ENCODE data around the gene OVCA2.

OVCA2 gene

GRCh38 chr17:2034806-2035540 is 6.8 kb upstream of the OVCA2 start:
- no peak for DNase-seq

- DNase-seq: no peak
Measured at GRCh38 chr17:2035541-2036488, 6.0 kb upstream of the OVCA2 start.

- no peak for DNase-seq
Measured at GRCh38 chr17:2037155-2037554, 4.7 kb upstream of the OVCA2 start.

GRCh38 chr17:2040219-2040827 is 1.5 kb upstream of the OVCA2 start:
- no peak for DNase-seq

DNA sequence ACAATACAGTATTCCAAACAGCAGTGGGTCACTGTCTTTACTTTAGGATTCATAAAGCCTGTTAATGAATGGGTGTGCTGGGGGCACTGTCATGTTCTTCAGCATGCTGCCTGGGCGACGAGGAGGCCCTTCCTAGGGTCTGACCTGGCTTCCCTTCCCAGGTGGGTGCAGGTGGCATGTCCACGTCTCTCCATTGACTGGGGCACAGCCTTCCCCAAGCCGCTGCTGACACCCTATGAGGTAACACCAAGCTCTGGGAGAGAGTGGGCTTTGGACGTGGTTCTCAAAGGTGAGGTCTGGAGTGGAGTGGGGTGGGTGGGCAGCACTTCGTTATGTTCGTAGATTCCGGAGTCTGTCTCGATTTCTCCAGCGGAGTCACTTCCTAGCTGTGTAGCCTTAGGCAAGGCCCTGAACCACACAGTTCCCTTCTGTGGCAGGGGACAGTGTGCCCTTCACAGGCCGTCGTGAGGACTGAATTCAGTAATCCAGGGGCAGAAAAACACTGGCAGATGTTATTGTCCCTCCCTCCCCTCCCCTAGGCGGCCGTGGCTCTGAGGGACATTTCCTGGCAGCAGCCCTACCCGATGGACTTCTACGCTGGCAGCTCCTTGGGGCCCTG is 771 bp upstream of the OVCA2 start:
- DNase-seq: no peak

DNA sequence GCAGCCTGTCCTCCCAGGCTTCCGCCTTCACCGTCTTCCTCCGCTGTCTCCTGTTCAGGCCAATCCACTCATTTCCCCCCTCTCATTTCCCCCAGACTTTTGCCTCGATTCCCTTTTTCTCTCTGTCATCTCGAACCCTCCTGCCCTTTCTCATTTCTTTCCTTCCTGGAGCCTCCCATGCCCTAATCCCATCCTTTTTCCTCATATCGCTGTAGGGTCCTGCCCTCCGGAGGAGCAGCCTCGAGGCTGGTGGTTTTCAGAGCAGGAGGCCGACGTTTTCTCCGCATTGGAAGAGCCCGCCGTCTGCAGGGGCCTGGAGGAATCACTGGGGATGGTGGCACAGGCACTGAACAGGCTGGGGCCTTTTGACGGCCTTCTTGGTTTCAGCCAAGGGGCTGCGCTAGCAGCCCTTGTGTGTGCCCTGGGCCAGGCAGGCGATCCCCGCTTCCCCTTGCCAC is 597 bp downstream of the OVCA2 start:
- no peak for DNase-seq

DNA sequence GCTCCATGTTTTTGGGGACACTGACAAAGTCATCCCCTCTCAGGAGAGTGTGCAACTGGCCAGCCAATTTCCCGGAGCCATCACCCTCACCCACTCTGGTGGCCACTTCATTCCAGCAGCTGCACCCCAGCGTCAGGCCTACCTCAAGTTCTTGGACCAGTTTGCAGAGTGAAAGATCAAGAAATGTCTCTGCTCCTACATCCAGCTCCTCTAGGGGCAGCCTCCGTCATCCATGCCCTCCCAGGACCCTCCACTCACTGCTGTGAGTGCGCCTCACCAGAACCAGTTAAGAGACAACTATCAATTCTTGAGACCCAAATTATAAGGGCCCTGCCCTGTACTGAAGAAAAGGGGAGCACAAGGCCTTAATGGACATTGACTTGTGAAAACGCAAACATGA is 1.1 kb downstream of the OVCA2 start:
- DNase-seq: no peak

- DNase-seq: no peak
Measured at GRCh38 chr17:2043785-2044184, 2.0 kb downstream of the OVCA2 start.

GRCh38 chr17:2044263-2044894 is 2.6 kb downstream of the OVCA2 start:
- no peak for DNase-seq

- DNase-seq: no peak
Measured at GRCh38 chr17:2047590-2047989, 5.8 kb downstream of the OVCA2 start.

DNA sequence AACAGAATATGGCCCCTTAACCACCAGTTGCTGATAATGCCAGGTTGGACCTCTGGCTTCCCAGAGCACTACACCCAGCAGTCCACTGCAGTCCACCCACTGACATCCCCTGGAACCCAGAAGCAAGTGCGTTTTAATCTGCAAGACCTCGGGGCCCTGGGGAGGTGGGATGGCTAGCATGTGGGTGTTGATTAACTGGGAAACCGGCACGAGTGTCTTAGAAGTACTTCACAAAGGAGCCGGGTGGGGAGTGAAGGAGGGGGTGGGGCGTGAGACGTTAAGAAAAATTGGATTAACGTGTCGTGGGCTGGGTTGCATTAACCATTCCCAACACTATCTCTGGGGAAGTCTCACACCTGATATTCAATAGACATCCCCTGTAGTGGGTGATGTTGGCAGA is 7.0 kb downstream of the OVCA2 start:
- DNase-seq: no peak

DNA sequence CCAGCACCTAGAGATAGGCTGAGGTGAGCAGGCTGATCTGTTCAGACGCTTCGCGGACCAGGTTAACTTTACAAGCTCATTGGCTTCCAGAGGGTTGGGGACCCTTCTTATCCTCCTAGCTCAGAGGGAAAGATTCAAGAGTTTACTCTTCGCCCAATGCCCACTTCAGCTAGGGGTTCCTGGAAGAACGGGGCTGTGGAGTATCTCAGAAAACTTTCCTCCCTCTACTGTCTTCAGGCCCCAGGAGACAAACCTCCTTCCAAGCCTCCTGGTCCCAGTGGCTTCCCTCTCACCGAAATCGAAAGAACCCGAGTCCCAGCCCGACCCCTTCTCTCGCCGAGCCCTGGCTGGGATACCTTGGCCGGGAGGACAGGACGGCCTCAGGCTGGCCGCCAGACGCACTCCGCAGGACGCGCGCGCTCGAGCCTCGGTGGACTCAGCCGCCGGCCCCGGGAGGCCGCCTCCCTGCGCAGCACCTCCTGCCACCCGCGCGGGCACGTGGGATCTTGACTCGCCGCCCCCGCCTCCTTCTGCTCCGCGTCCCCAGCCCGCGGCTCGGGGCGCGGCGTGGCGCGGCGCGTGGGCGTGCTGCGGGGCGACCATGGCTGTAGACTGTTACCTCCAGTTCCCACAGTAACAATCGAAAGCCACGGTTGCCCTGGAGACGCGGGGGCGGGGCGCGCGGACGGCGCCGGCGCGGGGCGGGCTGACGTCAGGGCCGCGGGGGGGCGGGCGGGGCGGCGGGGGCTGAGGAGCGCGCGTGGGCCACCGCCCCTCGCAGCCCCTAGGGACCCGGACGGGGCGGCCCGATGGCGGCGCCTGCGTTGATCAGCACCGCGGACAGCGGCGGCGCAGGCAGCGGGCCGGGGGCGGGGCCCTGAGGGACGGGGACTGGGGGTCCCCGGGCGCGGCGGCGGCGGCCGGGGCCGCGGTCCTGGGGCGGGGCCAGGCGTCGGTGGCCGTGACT is 7.8 kb downstream of the OVCA2 start:
- DNase-seq: peak; percentile 91

DNA sequence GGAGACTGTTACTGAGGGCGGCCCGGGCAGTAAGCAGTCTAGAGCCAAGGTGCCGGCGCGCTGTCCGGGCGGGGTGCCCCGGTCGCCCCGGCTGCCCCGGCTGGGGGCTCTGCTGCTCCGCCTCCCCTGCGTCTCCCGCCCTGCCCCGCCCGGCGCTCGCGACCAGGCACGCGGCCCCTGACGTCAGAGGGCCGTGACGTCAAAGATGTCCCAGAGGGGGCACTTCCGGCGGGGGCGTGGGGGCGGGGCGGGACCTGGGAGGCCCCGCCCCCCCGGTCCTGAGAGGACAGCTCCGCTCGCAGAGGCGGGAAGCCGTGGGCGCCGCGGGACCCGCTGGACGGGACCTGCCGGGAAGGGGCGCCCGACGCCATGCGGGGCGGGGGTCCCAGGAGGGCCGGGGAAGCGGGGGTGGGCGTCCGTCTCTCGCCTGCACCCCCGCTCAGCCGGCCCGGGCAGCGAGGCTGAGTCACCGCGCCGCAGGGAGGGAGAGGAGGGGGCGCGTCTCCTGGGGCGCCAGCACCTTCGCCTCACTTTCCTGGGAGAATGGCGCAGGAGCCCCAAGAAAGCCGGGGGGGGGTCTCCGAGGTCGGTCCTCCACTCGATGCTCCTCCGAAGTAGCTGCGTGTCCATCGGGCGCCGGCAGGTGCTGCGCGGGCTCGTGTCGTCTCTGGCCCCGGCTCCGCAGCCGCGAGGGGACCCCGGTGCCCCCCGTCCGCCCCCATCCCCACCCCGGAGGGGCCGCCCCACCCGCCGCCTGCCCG is 8.7 kb downstream of the OVCA2 start:
- peak; percentile 71 for DNase-seq

DNA sequence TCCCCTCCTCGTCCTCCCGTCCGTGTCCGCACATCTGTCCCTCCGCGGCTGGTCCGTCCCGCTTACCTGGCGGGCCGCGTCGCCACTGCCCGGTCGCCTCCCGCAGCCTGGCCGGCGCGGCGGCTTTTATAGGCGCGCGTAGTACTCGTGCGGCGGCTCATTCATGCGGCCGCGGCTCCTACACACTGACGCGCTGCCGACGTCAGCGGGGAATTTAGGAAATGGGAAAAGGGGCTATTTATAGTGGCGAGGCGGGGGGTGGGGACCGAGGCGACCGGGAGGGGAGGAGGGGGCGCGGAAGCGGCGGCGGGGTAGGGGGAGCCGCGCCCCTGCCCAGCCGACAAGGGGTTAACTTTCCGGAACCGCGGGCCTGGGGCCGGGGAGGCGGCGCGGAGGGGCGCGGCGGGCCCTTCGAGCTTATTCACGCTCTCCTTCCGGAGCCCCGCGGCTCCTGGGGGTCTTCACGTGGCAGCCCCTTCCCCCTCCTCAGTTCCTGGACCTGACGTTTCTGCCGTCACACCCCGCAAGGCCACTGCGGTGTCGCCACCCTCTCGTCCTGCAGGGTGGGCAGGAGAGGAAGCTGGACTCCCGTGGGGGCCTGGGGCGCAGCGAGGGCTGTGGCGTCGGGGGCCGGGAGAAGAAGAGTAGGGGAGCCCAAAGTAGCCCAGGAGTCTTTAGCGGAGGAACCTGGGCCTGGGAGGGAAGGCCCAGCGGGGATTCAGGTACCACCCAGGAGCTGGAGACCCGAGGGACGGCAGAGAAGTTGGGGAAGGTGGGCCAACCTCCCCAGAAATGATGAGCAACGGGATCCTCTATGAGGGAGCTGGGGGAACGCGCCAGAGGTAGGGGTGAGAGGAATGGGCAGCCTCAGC is 9.5 kb downstream of the OVCA2 start:
- no peak for DNase-seq

DNA sequence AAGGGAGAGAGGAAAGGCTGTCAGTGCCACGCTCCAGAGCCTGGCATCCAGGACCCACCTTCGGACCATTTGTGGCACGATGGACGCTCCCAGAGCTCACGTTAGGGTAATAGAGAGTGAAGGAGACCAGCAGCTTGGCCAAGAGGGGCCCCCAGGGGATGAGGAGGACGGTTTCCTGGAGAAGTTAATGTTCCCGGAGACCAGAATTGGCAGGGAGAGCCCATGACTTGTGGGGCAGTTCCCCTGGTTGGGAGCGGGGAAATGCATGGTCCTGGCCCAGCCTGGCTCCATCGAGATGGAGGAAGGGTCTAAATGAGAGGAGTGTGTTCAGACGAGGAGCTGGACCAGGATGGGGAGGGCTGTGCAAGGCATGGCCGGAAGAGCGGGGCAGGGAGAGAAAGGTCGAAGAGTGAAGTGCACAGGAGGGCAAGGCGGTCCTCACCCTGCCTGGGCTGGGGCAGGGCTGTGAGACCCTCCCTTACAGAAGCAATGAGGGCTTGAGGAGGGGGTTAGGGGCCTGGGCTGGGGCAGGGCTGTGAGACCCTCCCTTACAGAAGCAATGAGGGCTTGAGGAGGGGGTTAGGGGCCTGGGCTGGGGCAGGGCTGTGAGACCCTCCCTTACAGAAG is 10.2 kb downstream of the OVCA2 start:
- no peak for DNase-seq

GRCh38 chr17:2053380-2054261 is 11.8 kb downstream of the OVCA2 start:
- peak; percentile 79 for DNase-seq

DNA sequence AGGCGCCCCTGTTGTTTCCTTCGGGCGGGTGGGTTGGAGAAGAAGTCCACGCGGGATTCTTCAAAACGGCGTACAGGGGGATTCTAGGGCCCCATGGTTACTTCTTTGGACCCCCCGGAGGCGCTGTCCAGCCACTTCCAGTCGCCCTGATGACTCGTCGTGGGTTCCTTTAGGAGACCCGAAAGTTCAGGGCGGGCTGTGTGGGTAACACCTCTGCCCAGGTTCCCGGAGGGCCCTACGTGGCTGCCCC is 12.4 kb downstream of the OVCA2 start:
- no peak for DNase-seq

Measured in stimulated activated CD4-positive, alpha-beta T cell treated with anti-CD3 and anti-CD28 coated beads, Interleukin-4, amount 100 ng/mL, for 24 hours (primary cell).